Psoas muscle (tissue), 8 donors: ENCODE results near the gene RPL11. TPM values are rescaled to one million over a fixed set of nuclear protein-coding genes. Genes with fewer than 3 reads are reported as not detected.

Source experiments
- ATAC-seq, 4 donors: fragments of 200-7000 bp; cut with Tn5 transposase; one replicate each; pipeline ENCODE4 v1.9.1; 2020; ENCODE audit warnings: moderate library complexity in 3 of 4, mild to moderate bottlenecking in 2 of 4
- DNase-seq, 2 donors: peaks; one replicate each; pipeline ENCODE4 v3.0.0-alpha.2; 2020
- H3K27ac ChIP-seq: fragments of 200-600 bp; one replicate; pipeline ENCODE4 v1.8.0; 2022
- H3K27me3 ChIP-seq, 3 donors: fragments of 200-600 bp in 1 of 3; one replicate each; pipeline versions ENCODE4 v1.6.1 to v1.8.0; 2013 to 2022; ENCODE audit warnings: low read length in 2 of 3, mild to moderate bottlenecking in 2 of 3, moderate library complexity in 1 of 3; ENCODE audit not compliant: insufficient read depth in 3 of 3
- H3K36me3 ChIP-seq, 2 donors: fragments of 200-600 bp in 1 of 2; one replicate each; pipeline versions ENCODE4 v1.6.1 to v1.8.0; 2013 to 2022; ENCODE audit warnings: low read depth in 1 of 2, mild to moderate bottlenecking in 1 of 2, moderate library complexity in 1 of 2; ENCODE audit not compliant: insufficient read depth in 1 of 2
- H3K4me1 ChIP-seq: fragments of 200-600 bp; one replicate; pipeline ENCODE4 v1.8.0; 2022
- H3K4me3 ChIP-seq: fragments of 200-600 bp; one replicate; pipeline ENCODE4 v1.8.0; 2022; ENCODE audit warnings: mild to moderate bottlenecking
- H3K9me3 ChIP-seq: fragments of 200-600 bp; one replicate; pipeline ENCODE4 v1.8.0; 2022
- CTCF ChIP-seq: fragments of 200-600 bp; IDR thresholded peaks from one replicate; pipeline ENCODE4 v1.8.0; 2022; ENCODE audit warnings: antibody characterized with exemption
- whole genome bisulfite sequencing, 3 donors: extraction: QIAGEN DNeasy Blood & Tissue Kit; methylation state at CpG; one replicate each; pipeline versions ENCODE4 v1.1.6 to v1.1.7; 2013; 5-methylcytosine and 5-hydroxymethylcytosine counted together
- intact Hi-C, 2 donors: fragments of 100-400 bp; cut with DNase I; formaldehyde crosslinking; loops; one replicate each; pipeline versions ENCODE4 v1.11.0 to v1.14.2; 2022
- polyA plus RNA-seq, 3 donors: library from polyadenylated mRNA; stranded (reverse); fragments of 200-250 nt; gene quantifications; one replicate each; pipeline ENCODE4 v1.2.3, GENCODE V29; 2013
- total RNA-seq, 4 donors: library from RNA; stranded (reverse); fragmentation: NEBNext Ultra II Directional in 2 of 4; extraction: Animal tissue kit (Norgen Biotek cat#: 25700) in 2 of 4; gene quantifications; one replicate each; pipeline versions ENCODE4 v1.2.1 to v1.2.4, GENCODE V29; 2021 to 2023
- donor health status: healthy with polysubstance abuse.
- donor health status: DM: no; HTN: no; CAD: no; lungs with moderate emphysema.
- donor health status: Bipolar disorder and iron deficiency.
- donor health status: healthy.
- donor health status: DM: yes; HTN: yes; CAD: no.
- donor health status: DM: no; HTN: no; CAD: no.
- donor health status: DM: no; HTN: no; CAD: no.
- donor health status: DM: yes; HTN: yes; CAD: no.

Gene RPL11
- total and polyA plus RNA-seq, 7 donors, result 486 to 1,926 (median 688) TPM

DNA sequence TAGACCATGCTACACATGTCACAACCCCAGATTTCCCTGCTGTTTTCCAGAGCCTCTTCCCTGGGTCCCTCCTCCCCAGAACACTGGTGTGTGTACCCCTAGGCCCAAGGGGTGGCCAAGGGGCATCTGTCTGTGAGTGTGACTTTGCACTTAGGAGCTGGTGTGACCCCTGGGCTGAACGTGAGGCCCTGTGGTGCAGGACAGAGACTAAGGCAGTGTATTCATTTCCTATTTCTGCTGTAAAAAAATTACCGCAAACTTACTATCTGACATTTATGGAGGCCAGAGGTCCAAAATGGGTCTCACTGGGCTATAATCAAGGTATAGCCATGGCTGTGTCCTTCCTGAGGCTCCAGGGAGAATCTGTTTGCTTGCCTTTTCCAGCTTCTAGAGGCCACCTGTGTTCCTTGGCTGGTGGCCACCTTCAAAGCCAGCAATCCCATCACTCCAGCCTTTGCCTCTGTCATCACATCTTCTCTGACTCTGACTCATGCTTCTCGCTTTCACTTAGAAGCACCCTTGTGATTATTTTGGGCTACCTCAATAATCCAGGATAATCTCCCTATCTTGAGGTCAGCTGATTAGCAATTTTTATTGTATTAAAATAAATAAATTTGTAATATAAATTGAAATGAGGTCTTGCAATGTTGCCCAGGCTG, 27.7 kb downstream of the RPL11 start:
- intact Hi-C loops, result no loop called here
- H3K9me3 ChIP-seq, result no peaks in the 10 kb centered on the region
- H3K4me1 ChIP-seq, result peaks cover 18% of the 10 kb centered on the region
- DNase-seq (peak; percentile 70 to 79), ATAC-seq (peak; percentile 93 to 95 (median 94))
- no peak overlapping the region for H3K4me3 ChIP-seq
- peak overlapping the region; percentile 77 for H3K27ac ChIP-seq
- WGBS, 3 donors, result 52 to 58% (median 53%) methylated on average over 3 of the region's 3 CpGs
- no peak for TF ChIP-seq CTCF
- no peaks in the 10 kb centered on the region for H3K36me3 ChIP-seq
- no peaks in the 10 kb centered on the region for H3K27me3 ChIP-seq

GRCh38 chr1:23720256-23720995, 28.8 kb downstream of the RPL11 start:
- DNase-seq (no peak), ATAC-seq (no peak)
- 88 to 92% (median 89%) methylated on average over 10 of the region's 10 CpGs for WGBS, 3 donors
- H3K27ac ChIP-seq, result no peak overlapping the region
- H3K4me3 ChIP-seq, result no peak overlapping the region
- H3K4me1 ChIP-seq, result peaks cover 18% of the 10 kb centered on the region
- H3K36me3 ChIP-seq, result no peaks in the 10 kb centered on the region
- H3K27me3 ChIP-seq, result no peaks in the 10 kb centered on the region
- TF ChIP-seq CTCF, result no peak
- intact Hi-C loops, result no loop called here
- no peaks in the 10 kb centered on the region for H3K9me3 ChIP-seq

GRCh38 chr1:23722652-23723051, 31.0 kb downstream of the RPL11 start:
- no peak for TF ChIP-seq CTCF
- no peaks in the 10 kb centered on the region for H3K36me3 ChIP-seq
- no peak for DNase-seq
- ATAC-seq, result no peak
- intact Hi-C loops, result no loop called here
- H3K27ac ChIP-seq, result no peak overlapping the region
- WGBS, 3 donors, result 70 to 89% (median 76%) methylated on average over 3 of the region's 3 CpGs
- no peaks in the 10 kb centered on the region for H3K9me3 ChIP-seq
- peaks cover 18% of the 10 kb centered on the region for H3K4me1 ChIP-seq
- H3K27me3 ChIP-seq, result no peaks in the 10 kb centered on the region
- H3K4me3 ChIP-seq, result no peak overlapping the region

GRCh38 chr1:23726686-23727085, 35.1 kb downstream of the RPL11 start:
- Histone ChIP-seq H3K27ac (no peak overlapping the region), H3K4me3 (no peak overlapping the region), H3K4me1 (no peaks in the 10 kb centered on the region), H3K9me3 (no peaks in the 10 kb centered on the region), H3K27me3 (no peaks in the 10 kb centered on the region), H3K36me3 (no peaks in the 10 kb centered on the region)
- no peak for TF ChIP-seq CTCF
- intact Hi-C loops, result no loop called here
- ATAC-seq (peak in 2 of 4 donors; percentile 20 to 30), DNase-seq (no peak)
- 86 to 92% (median 90%) methylated on average over 2 of the region's 2 CpGs for WGBS, 3 donors
